SK-N-SH (cell line): ENCODE data around the gene TUBA8. TPM values are rescaled to one million over a fixed set of nuclear protein-coding genes. Genes with fewer than 3 reads are reported as not detected.
"Not testable (repeated sequence)": the region's sequence is repeated elsewhere in the genome, so short reads cannot be mapped to it uniquely, and the experiment has no call there.

Experiments used
- CTCF ChIA-PET: fragments of 300-600, 350-600 bp; formaldehyde crosslinking; extraction: SDS; loops from one replicate; lab custom pipeline; 2021; lab: Yijun Ruan, JAX
- POLR2A ChIA-PET: fragments of 350-600 bp; sonication (Branson Sonifier 250); formaldehyde crosslinking; extraction: SDS; loops from one replicate; lab custom pipeline; 2020; ENCODE audit warnings: antibody characterized with exemption, inconsistent platforms; lab: Yijun Ruan, JAX
- DNase-seq: peaks from one replicate; pipeline ENCODE4 v3.0.0; 2012
- H2AFZ ChIP-seq: fragments of 200-600 bp; sonication (generic); 2 replicates; pipeline ENCODE4 v1.8.1; 2016; ENCODE audit warnings: antibody characterized with exemption, mild to moderate bottlenecking, low read depth
- H3F3A ChIP-seq: fragments of 200-600 bp; sonication (generic); replicated peaks from 2 replicates; pipeline ENCODE3; 2016; ENCODE audit warnings: antibody characterized with exemption, mild to moderate bottlenecking; ENCODE audit not compliant: insufficient read depth
- H3K27ac ChIP-seq, 2 experiments: fragments of 200-500 bp in 1 of 2; fragments of 200-600 bp in 1 of 2; sonication (Bioruptor generic) in 1 of 2; sonication (generic), shearing (Covaris generic) in 1 of 2; 2 replicates each; pipeline versions ENCODE4 v1.5.1 to v1.6.1; 2014 to 2016; ENCODE audit warnings: low read depth in 2 of 2, inconsistent platforms in 1 of 2, low read length in 1 of 2, mild to moderate bottlenecking in 1 of 2, mixed read lengths in 1 of 2
- H3K27me3 ChIP-seq: fragments of 200-600 bp; sonication (generic), shearing (Covaris generic); 2 replicates; pipeline ENCODE4 v1.6.1; 2016; ENCODE audit warnings: mixed run types; ENCODE audit not compliant: insufficient read depth
- H3K36me3 ChIP-seq, 2 experiments: fragments of 200-500 bp in 1 of 2; fragments of 200-600 bp in 1 of 2; sonication (Bioruptor generic) in 1 of 2; sonication (generic) in 1 of 2; replicated peaks in 1 of 2; 2 replicates each; pipeline versions ENCODE3 to v1.5.1; 2014 to 2016; ENCODE audit warnings: low read length in 1 of 2, mild to moderate bottlenecking in 1 of 2; ENCODE audit not compliant: insufficient read depth in 2 of 2, control insufficient read depth in 1 of 2
- H3K4me1 ChIP-seq, 2 experiments: fragments of 200-500 bp in 1 of 2; fragments of 200-600 bp in 1 of 2; sonication (Bioruptor generic) in 1 of 2; sonication (generic), shearing (Covaris generic) in 1 of 2; 2 replicates each; pipeline versions ENCODE4 v1.5.1 to v1.6.1; 2014 to 2016; ENCODE audit warnings: low read depth in 1 of 2, low read length in 1 of 2, mixed run types in 1 of 2; ENCODE audit not compliant: insufficient read depth in 2 of 2, control insufficient read depth in 1 of 2
- H3K4me2 ChIP-seq: fragments of 200-600 bp; sonication (generic), shearing (Covaris generic); 2 replicates; pipeline ENCODE4 v1.6.1; 2017; ENCODE audit warnings: mixed run types
- H3K4me3 ChIP-seq, 2 experiments: fragments of 200-500 bp in 1 of 2; fragments of 200-600 bp in 1 of 2; sonication (Bioruptor generic) in 1 of 2; sonication (generic), shearing (Covaris generic) in 1 of 2; 2 replicates each; pipeline versions ENCODE4 v1.5.1 to v1.8.1; 2014 to 2016; ENCODE audit warnings: low read depth in 2 of 2, inconsistent platforms in 1 of 2, low read length in 1 of 2, mild to moderate bottlenecking in 1 of 2, mixed read lengths in 1 of 2, moderate library complexity in 1 of 2
- H3K79me2 ChIP-seq: fragments of 200-600 bp; sonication (generic); 2 replicates; pipeline ENCODE4 v1.8.1; 2017; ENCODE audit warnings: mild to moderate bottlenecking; ENCODE audit not compliant: insufficient read depth
- H3K9ac ChIP-seq: fragments of 200-600 bp; sonication (generic); 2 replicates; pipeline ENCODE4 v1.6.1; 2017; ENCODE audit warnings: mixed run types
- H3K9me2 ChIP-seq: fragments of 200-600 bp; sonication (generic); 2 replicates; pipeline ENCODE4 v1.6.1; 2017; ENCODE audit warnings: mixed run types
- H3K9me3 ChIP-seq: fragments of 200-600 bp; sonication (generic); 2 replicates; pipeline ENCODE4 v1.6.1; 2017; ENCODE audit warnings: mixed run types, mild to moderate bottlenecking, moderate library complexity
- H4K20me1 ChIP-seq: fragments of 200-600 bp; sonication (generic); 2 replicates; pipeline ENCODE4 v1.6.1; 2017; ENCODE audit warnings: mild to moderate bottlenecking, mixed run types; ENCODE audit not compliant: insufficient read depth
- WGBS: methylation state at CpG from one replicate; pipeline ENCODE4 v1.1.6; 2017; ENCODE audit warnings: low lambda C conversion rate; 5-methylcytosine and 5-hydroxymethylcytosine counted together
- polyA plus RNA-seq, 3 experiments: library from polyadenylated mRNA; depleted of rRNA; stranded (reverse); fragments of >200 nt; gene quantifications; 2 replicates each; pipeline ENCODE4 v1.2.3, GENCODE V29; 2012

The TUBA8 gene
- polyA plus RNA-seq, 1 of the 3 experiments (the other 2 are of a cell fraction) = 1.7 TPM

DNA sequence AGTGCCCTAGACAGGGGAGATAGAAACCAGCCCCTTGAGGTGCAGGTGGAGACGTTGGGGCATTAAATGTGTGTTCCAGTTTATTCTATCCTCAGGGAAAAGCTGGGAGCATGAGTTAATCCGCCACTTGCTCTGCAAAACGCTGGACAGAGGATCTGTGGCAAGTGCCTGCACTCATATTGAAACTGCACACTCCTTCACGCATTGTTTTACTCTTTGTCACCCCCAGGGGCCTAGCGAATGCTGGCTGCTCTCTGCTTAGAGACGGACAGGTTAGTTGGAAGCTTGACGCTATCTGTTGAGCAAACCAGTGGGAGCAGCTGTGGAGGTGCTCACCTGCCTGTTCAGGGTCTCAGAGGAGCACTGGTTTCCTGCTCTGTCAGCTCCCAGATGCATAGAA, 53.2 kb downstream of the TUBA8 start:
- H3K27me3 ChIP-seq, H3K27ac ChIP-seq, DNase-seq, H3K9me2 ChIP-seq, H3K4me3 ChIP-seq, H4K20me1 ChIP-seq, H3K9me3 ChIP-seq, H3K4me2 ChIP-seq, H3K9ac ChIP-seq, H2AFZ ChIP-seq, H3K4me1 ChIP-seq, CTCF ChIA-PET, H3K36me3 ChIP-seq, H3K79me2 ChIP-seq, H3F3A ChIP-seq, POLR2A ChIA-PET: not testable (repeated sequence)
- WGBS = 76% methylated on average over 5 of the region's 7 CpGs

DNA sequence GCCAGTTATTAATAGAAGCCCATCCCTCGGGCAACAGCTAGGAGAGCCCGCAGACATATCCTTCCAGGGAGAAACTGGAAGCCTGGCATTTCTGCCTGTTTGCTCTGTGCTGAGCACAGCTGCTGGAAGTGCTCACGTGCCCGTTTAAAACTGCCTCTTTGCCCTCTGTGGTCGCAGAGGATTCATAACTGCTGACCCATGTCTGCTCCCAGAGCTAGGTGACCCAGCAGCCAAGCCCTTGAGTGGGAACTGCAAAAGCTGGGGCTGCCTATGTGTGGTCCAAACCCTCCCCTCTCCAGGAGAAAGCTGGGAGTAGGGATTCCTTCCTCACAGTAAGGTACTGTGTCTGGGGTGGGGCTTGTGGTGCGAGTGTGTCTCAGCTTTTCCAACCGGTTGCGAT, 54.0 kb downstream of the TUBA8 start:
- 80% methylated on average over 1 of the region's 8 CpGs for WGBS
- H3K9ac ChIP-seq, H3K79me2 ChIP-seq, CTCF ChIA-PET, H3K27me3 ChIP-seq, H3K4me2 ChIP-seq, H2AFZ ChIP-seq, H3K9me2 ChIP-seq, H3F3A ChIP-seq, H3K27ac ChIP-seq, H3K4me3 ChIP-seq, H3K4me1 ChIP-seq, DNase-seq, H4K20me1 ChIP-seq, H3K9me3 ChIP-seq, POLR2A ChIA-PET, H3K36me3 ChIP-seq: not testable (repeated sequence)

DNA sequence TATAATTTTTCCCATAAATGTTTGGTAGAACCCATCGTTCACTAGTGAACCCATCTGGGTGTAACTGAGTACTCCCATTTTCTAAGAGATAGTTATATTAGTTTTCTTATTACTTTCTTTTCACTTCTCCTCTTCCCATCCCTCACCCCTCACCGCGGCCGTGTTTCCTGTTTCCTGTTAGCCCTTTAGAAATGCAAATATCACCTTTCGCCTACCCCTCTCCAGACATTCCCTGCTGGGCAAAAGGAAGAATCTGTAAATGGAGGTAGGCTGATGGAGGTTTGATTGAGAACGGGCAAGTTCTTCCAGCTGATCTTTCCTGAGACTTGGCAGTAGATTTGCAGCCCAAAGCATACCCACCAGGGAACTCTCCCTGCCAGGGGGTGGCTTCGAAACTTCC, 54.7 kb downstream of the TUBA8 start:
- POLR2A ChIA-PET, H3K9me3 ChIP-seq, H3K27ac ChIP-seq, H3K9ac ChIP-seq, H3K79me2 ChIP-seq, H4K20me1 ChIP-seq, H3F3A ChIP-seq, H2AFZ ChIP-seq, H3K4me2 ChIP-seq, H3K4me1 ChIP-seq, DNase-seq, H3K4me3 ChIP-seq, H3K36me3 ChIP-seq, CTCF ChIA-PET, H3K9me2 ChIP-seq, H3K27me3 ChIP-seq: not testable (repeated sequence)
- 72% methylated on average over 2 of the region's 7 CpGs for WGBS

DNA sequence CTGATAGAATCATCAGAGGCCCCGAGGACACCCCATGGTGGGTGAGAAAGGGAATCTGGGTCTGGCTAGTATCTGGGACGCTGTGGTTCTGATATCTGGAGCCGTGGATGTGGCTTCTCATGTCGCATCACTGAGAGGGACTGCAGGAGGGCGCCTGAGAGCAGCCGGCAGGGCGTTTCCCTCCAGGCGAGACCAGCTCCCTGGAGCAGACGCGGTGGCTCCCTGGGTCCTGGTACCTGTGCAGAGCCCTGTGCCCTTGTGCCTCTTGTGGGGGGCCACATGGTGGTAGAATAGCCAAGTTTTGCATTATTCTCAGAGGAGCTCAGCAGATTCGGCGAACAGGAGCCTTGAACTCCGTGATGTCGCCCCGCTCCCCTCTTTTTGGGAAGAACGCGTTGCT, 59.7 kb downstream of the TUBA8 start:
- H3K4me1 ChIP-seq, H3K79me2 ChIP-seq, H3K27me3 ChIP-seq, H4K20me1 ChIP-seq, H3K4me2 ChIP-seq, H3K4me3 ChIP-seq, H3K36me3 ChIP-seq, CTCF ChIA-PET, DNase-seq, H3K9me3 ChIP-seq, H3F3A ChIP-seq, H2AFZ ChIP-seq, H3K9me2 ChIP-seq, POLR2A ChIA-PET, H3K9ac ChIP-seq, H3K27ac ChIP-seq: not testable (repeated sequence)
- WGBS = 92% methylated on average over 11 of the region's 17 CpGs

DNA sequence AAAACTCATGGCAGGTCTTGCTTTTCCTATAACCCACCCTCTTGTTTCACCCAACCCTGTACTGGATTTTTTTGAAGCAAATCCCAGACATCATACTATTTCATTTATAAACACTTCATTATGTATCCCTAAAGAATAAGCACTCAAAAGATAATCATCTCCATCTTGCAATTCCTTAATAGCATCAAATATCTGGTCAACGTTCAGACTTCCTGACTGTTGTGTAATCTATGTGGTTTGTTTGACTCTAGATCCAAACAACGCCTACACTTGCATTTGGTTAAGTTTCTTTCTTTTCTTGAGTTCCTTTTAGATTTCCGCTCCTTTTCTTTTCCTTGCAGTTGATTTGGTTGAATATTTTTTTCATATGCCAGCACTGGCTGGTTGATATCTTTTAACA, 61.6 kb downstream of the TUBA8 start:
- DNase-seq, H3K9me2 ChIP-seq, CTCF ChIA-PET, POLR2A ChIA-PET, H3K4me2 ChIP-seq, H3K27ac ChIP-seq, H2AFZ ChIP-seq, H3K27me3 ChIP-seq, H3K36me3 ChIP-seq, H3K4me3 ChIP-seq, H3K4me1 ChIP-seq, H4K20me1 ChIP-seq, H3K9ac ChIP-seq, H3F3A ChIP-seq, H3K79me2 ChIP-seq, H3K9me3 ChIP-seq: not testable (repeated sequence)
- WGBS = 67% methylated on average over 3 of the region's 3 CpGs

DNA sequence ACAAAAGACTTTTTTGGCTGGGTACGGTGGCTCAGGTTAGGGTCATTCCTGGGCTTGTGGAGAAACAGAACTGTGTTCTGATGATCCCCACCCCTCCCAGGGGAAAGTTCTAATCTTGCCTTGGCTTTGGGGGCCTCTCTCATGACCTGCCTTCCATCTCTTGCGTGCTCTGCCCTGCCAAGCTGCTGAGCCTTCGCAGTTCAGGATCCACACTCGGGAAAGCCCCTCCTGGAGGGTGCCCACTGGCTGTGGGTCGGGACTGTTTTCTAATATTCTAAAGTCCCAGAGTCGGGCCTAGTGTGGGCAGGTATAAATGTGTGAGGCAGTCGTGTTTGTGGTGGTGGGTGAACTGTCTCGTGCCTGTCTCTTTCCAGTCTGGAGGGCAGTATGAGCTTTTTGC, 62.2 kb downstream of the TUBA8 start:
- H4K20me1 ChIP-seq, H3K4me2 ChIP-seq, H3K4me3 ChIP-seq, POLR2A ChIA-PET, H3K79me2 ChIP-seq, H3K36me3 ChIP-seq, H3K9me2 ChIP-seq, H3K27ac ChIP-seq, CTCF ChIA-PET, H3F3A ChIP-seq, H3K27me3 ChIP-seq, H3K9me3 ChIP-seq, DNase-seq, H3K4me1 ChIP-seq, H3K9ac ChIP-seq, H2AFZ ChIP-seq: not testable (repeated sequence)
- 77% methylated on average over 5 of the region's 8 CpGs for WGBS

DNA sequence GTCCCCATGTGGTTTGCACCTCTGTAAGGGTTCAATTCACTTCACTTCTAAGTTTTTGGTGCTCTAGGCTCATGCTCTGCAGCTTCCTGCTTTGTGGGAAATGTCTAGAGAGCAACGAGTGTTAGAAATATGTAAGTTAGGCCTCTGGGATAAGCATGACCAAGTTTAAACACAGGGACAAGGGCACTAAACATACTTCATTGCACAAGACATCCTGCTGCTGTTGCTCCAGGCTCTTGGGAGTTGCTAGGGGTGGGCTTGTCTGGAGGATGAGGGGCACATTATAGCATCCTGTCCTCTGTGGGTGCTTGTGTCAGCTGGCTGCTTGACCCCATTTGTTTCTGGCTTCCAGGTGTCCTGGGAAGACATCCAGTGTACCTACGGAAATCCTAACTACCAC, 62.8 kb downstream of the TUBA8 start:
- H3K79me2 ChIP-seq, H2AFZ ChIP-seq, H3K27me3 ChIP-seq, H3K4me2 ChIP-seq, POLR2A ChIA-PET, H4K20me1 ChIP-seq, DNase-seq, H3K4me3 ChIP-seq, H3K36me3 ChIP-seq, H3K27ac ChIP-seq, H3K9me3 ChIP-seq, H3K9ac ChIP-seq, H3K4me1 ChIP-seq, CTCF ChIA-PET, H3K9me2 ChIP-seq, H3F3A ChIP-seq: not testable (repeated sequence)
- 86% methylated on average over 1 of the region's 2 CpGs for WGBS
